ENCODE results near the gene BDH1.

DNA sequence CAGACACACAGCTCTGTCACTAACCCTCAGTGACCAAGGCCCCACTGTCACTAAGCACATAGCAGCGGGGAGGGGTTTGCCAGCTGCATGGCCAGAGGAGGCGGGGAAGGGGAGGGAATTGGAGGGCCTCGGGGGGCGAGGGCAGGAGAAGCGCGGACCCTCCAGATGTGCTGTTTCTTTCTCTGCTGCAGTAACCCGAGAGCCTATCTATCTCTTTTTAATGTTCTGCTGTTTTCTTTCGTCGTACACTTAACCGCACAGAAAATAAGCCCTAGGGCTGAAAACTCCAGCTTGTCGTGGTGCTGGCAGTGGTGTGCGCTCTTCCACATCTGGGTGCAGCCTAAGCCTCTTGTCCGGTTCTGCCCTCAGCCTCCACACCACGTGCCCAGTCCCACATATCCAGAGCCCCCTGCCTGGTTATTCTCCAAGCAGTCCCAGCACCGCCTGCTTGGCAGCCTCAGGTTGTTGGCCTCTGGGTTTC, 51.1 kb downstream of the BDH1 start:
- TF ChIP-seq, protein P1, sequence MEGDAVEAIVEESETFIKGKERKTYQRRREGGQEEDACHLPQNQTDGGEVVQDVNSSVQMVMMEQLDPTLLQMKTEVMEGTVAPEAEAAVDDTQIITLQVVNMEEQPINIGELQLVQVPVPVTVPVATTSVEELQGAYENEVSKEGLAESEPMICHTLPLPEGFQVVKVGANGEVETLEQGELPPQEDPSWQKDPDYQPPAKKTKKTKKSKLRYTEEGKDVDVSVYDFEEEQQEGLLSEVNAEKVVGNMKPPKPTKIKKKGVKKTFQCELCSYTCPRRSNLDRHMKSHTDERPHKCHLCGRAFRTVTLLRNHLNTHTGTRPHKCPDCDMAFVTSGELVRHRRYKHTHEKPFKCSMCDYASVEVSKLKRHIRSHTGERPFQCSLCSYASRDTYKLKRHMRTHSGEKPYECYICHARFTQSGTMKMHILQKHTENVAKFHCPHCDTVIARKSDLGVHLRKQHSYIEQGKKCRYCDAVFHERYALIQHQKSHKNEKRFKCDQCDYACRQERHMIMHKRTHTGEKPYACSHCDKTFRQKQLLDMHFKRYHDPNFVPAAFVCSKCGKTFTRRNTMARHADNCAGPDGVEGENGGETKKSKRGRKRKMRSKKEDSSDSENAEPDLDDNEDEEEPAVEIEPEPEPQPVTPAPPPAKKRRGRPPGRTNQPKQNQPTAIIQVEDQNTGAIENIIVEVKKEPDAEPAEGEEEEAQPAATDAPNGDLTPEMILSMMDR (IDR thresholded peaks at IDR 0.05; ENCODE audit: control extremely low read depth in 1 of 3, insufficient read depth in 1 of 3, low read depth in 1 of 3, low read length in 3 of 3) = no peak
- TF ChIP-seq YY1 (IDR thresholded peaks at IDR 0.05; ENCODE audit: low read depth, low read length) (no peak), JUND (IDR thresholded peaks at IDR 0.05; ENCODE audit: low read length) (no peak), EZH2 (IDR thresholded peaks at IDR 0.05; ENCODE audit: low read depth, low read length, severe bottlenecking) (no peak), POLR2A (IDR thresholded peaks at IDR 0.05; ENCODE audit: control extremely low read depth in 1 of 2, low read depth in 2 of 2, low read length in 2 of 2) (no peak), EP300 (IDR thresholded peaks at IDR 0.05; ENCODE audit: borderline replicate concordance in 1 of 2, low read depth in 2 of 2, low read length in 2 of 2) (no peak), SP1 (IDR thresholded peaks at IDR 0.05; ENCODE audit: low read depth, low read length) (no peak), POLR2AphosphoS5 (IDR thresholded peaks at IDR 0.05; ENCODE audit: low read depth, low read length) (no peak), HDAC2 (IDR thresholded peaks at IDR 0.05; ENCODE audit: borderline replicate concordance in 1 of 2, low read depth in 2 of 2, low read length in 2 of 2) (no peak)
- TF ChIP-seq, protein P2, sequence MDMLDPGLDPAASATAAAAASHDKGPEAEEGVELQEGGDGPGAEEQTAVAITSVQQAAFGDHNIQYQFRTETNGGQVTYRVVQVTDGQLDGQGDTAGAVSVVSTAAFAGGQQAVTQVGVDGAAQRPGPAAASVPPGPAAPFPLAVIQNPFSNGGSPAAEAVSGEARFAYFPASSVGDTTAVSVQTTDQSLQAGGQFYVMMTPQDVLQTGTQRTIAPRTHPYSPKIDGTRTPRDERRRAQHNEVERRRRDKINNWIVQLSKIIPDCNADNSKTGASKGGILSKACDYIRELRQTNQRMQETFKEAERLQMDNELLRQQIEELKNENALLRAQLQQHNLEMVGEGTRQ (IDR thresholded peaks at IDR 0.05; ENCODE audit: low read length) = no peak
